Osteoblast (primary cell): ENCODE data around the gene DFFB. TPM values are rescaled to one million over a fixed set of nuclear protein-coding genes. Genes with fewer than 3 reads are reported as not detected.
A peak's percentile ranks its signal among the peaks of the same experiment; 100 is the strongest.

Experiments used
- DNase-seq: peaks from one replicate; pipeline ENCODE4 v3.0.0; 2011; ENCODE audit warnings: low spot score, mixed read lengths; ENCODE audit not compliant: insufficient read length; ENCODE audit errors: missing footprints
- H2AFZ ChIP-seq: 2 replicates; pipeline ENCODE4 v1.6.0; 2011; ENCODE audit warnings: mild to moderate bottlenecking, low read length
- H3K27ac ChIP-seq: 2 replicates; pipeline ENCODE4 v1.5.1; 2011; ENCODE audit warnings: mild to moderate bottlenecking, low read depth, low read length, moderate library complexity
- H3K27me3 ChIP-seq: 2 replicates; pipeline ENCODE4 v1.6.0; 2012; ENCODE audit warnings: mild to moderate bottlenecking, control low read depth, inconsistent platforms, low read length, moderate library complexity; ENCODE audit not compliant: insufficient read depth
- H3K36me3 ChIP-seq: 2 replicates; pipeline ENCODE4 v1.5.1; 2011; ENCODE audit warnings: mild to moderate bottlenecking, low read length, control low read depth, moderate library complexity; ENCODE audit not compliant: insufficient read depth
- H3K4me1 ChIP-seq: 2 replicates; pipeline ENCODE4 v1.5.1; 2011; ENCODE audit warnings: mild to moderate bottlenecking, low read length, control low read depth, moderate library complexity; ENCODE audit not compliant: insufficient read depth
- H3K4me2 ChIP-seq: 2 replicates; pipeline ENCODE4 v1.6.0; 2011; ENCODE audit warnings: mild to moderate bottlenecking, low read length; ENCODE audit not compliant: insufficient read depth
- H3K4me3 ChIP-seq: fragments of 200-600 bp; sonication (generic); 3 replicates; pipeline ENCODE4 v1.5.1; 2012; ENCODE audit warnings: mild to moderate bottlenecking, low read length, inconsistent platforms; ENCODE audit not compliant: insufficient read depth
- H3K79me2 ChIP-seq: 2 replicates; pipeline ENCODE4 v1.6.0; 2012; ENCODE audit warnings: mild to moderate bottlenecking, low read length, control low read depth, inconsistent platforms; ENCODE audit not compliant: insufficient read depth
- H3K9me3 ChIP-seq: 2 replicates; pipeline ENCODE4 v1.5.1; 2011; ENCODE audit warnings: low read depth, low read length, control low read depth
- H4K20me1 ChIP-seq: 2 replicates; pipeline ENCODE4 v1.6.0; 2012; ENCODE audit warnings: mild to moderate bottlenecking, low read length, control low read depth; ENCODE audit not compliant: insufficient read depth
- CTCF ChIP-seq: IDR thresholded peaks from 2 replicates; pipeline ENCODE4 v1.5.1; 2011; ENCODE audit warnings: mild to moderate bottlenecking, low read depth, low read length, moderate library complexity; ENCODE audit errors: extremely low read depth
- total RNA-seq: library from RNA; depleted of rRNA; stranded (reverse); fragments of >200 nt; gene quantifications from 2 replicates; pipeline ENCODE4 v1.2.3, GENCODE V29; 2012

Gene DFFB
- total RNA-seq, 1 donor = 5.1 TPM

DNA sequence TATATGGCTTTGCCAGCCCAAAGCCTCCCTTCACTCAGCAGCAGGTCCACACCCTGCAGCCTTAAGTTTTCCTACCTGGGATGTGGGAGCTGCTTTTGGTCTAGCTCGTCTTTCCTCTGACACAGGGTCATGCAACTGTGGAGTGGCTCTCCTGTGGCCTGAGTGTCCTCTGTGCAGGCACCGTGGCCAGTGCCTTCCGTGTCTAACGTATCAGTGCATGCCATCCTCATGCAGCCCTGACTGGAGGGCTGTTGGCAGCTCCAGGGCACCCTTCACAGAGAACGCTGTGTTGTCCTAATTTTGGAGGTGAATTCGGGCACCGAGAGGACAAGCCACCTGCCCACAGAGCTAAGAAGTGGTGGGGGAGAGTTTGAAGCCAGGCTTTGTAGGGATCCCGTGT, 68.5 kb downstream of the DFFB start:
- no peaks in the 10 kb centered on the region for H3K4me1 ChIP-seq
- no peak for TF ChIP-seq CTCF
- no peak overlapping the region for H3K4me3 ChIP-seq
- H2AFZ ChIP-seq = no peak overlapping the region
- peak; percentile 58 for DNase-seq
- no peaks in the 10 kb centered on the region for H3K9me3 ChIP-seq
- H4K20me1 ChIP-seq = no peaks in the 10 kb centered on the region
- H3K36me3 ChIP-seq = no peaks in the 10 kb centered on the region
- no peak overlapping the region for H3K27ac ChIP-seq
- H3K79me2 ChIP-seq = no peaks in the 10 kb centered on the region
- no peaks in the 10 kb centered on the region for H3K27me3 ChIP-seq
- H3K4me2 ChIP-seq = no peak overlapping the region

GRCh38 chr1:3926956-3927355, 69.7 kb downstream of the DFFB start:
- Histone ChIP-seq H3K36me3 (no peaks in the 10 kb centered on the region), H2AFZ (no peak overlapping the region), H3K27ac (no peak overlapping the region), H3K9me3 (no peaks in the 10 kb centered on the region), H4K20me1 (no peaks in the 10 kb centered on the region), H3K79me2 (no peaks in the 10 kb centered on the region), H3K27me3 (no peaks in the 10 kb centered on the region), H3K4me3 (no peak overlapping the region), H3K4me1 (no peaks in the 10 kb centered on the region), H3K4me2 (no peak overlapping the region)
- no peak for DNase-seq
- no peak for TF ChIP-seq CTCF

- no peak overlapping the region for H3K4me3 ChIP-seq
- H3K4me1 ChIP-seq = no peaks in the 10 kb centered on the region
- no peaks in the 10 kb centered on the region for H3K9me3 ChIP-seq
- DNase-seq = peak; percentile 21
- no peak overlapping the region for H3K27ac ChIP-seq
- no peak for TF ChIP-seq CTCF
- no peaks in the 10 kb centered on the region for H3K27me3 ChIP-seq
- no peak overlapping the region for H3K4me2 ChIP-seq
- no peaks in the 10 kb centered on the region for H4K20me1 ChIP-seq
- no peaks in the 10 kb centered on the region for H3K36me3 ChIP-seq
- no peak overlapping the region for H2AFZ ChIP-seq
- no peaks in the 10 kb centered on the region for H3K79me2 ChIP-seq
These were observed 71.3 kb downstream of the DFFB start for GRCh38 chr1:3928586-3928985.

DNA sequence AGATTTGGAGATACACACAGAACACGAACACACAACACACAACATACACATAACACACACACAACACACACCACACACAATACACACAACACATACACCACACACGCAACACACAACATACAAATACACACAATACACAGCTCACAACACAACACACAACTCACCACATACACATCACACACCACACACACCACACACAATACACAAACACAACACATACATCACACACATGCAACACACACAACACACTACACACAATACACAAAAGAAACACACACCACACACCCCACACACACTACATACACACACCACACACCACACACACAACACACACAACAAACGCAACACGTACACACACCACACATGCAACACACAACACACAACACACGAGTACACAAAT, 71.8 kb downstream of the DFFB start:
- Histone ChIP-seq H3K4me1 (no peaks in the 10 kb centered on the region), H3K79me2 (no peaks in the 10 kb centered on the region), H4K20me1 (no peaks in the 10 kb centered on the region), H3K36me3 (no peaks in the 10 kb centered on the region), H3K27ac (no peak overlapping the region), H3K9me3 (no peaks in the 10 kb centered on the region), H3K27me3 (no peaks in the 10 kb centered on the region), H3K4me2 (no peak overlapping the region), H2AFZ (no peak overlapping the region), H3K4me3 (no peak overlapping the region)
- no peak for TF ChIP-seq CTCF
- DNase-seq = no peak
